ENCODE data around the gene ACACB.
A peak's percentile ranks its signal among the peaks of the same experiment; 100 is the strongest.

ACACB gene

GRCh38 chr12:109286252-109286651 is 169.9 kb downstream of the ACACB start:
- peaks cover 2% of the 10 kb centered on the region; the same call in 1 of the 2 replicates for H3K4me1 ChIP-seq (ENCODE audit: control insufficient read depth, insufficient read depth, low read length)
- H3K27me3 ChIP-seq (ENCODE audit: control insufficient read depth, insufficient read depth, low read length), result no peaks in the 10 kb centered on the region
- H3K36me3 ChIP-seq (ENCODE audit: control insufficient read depth, insufficient read depth, low read length), result no peaks in the 10 kb centered on the region
- no peak overlapping the region for H3K27ac ChIP-seq (ENCODE audit: low read length)
- no peak overlapping the region for H3K4me3 ChIP-seq (ENCODE audit: low read length)
- DNase-seq (ENCODE audit: low read depth, low spot score), result no peak
- H3K9me3 ChIP-seq (ENCODE audit: control insufficient read depth, insufficient read depth, low read length), result no peaks in the 10 kb centered on the region

- H3K27ac ChIP-seq (ENCODE audit: low read length), result no peak overlapping the region
- no peak for DNase-seq (ENCODE audit: low read depth, low spot score)
- H3K27me3 ChIP-seq (ENCODE audit: control insufficient read depth, insufficient read depth, low read length), result no peaks in the 10 kb centered on the region
- no peaks in the 10 kb centered on the region for H3K36me3 ChIP-seq (ENCODE audit: control insufficient read depth, insufficient read depth, low read length)
- no peak overlapping the region for H3K4me3 ChIP-seq (ENCODE audit: low read length)
- peaks cover 2% of the 10 kb centered on the region; the same call in 1 of the 2 replicates for H3K4me1 ChIP-seq (ENCODE audit: control insufficient read depth, insufficient read depth, low read length)
- no peaks in the 10 kb centered on the region for H3K9me3 ChIP-seq (ENCODE audit: control insufficient read depth, insufficient read depth, low read length)
- WGBS (ENCODE audit: insufficient coverage, insufficient read length), result no CpG with 5 or more reads among the region's 4 CpGs
Measured at GRCh38 chr12:109286652-109287051, 170.3 kb downstream of the ACACB start.

- peaks cover 5% of the 10 kb centered on the region; the same call in 1 of the 2 replicates for H3K4me1 ChIP-seq (ENCODE audit: control insufficient read depth, insufficient read depth, low read length)
Measured at GRCh38 chr12:109287181-109287580, 170.8 kb downstream of the ACACB start.

GRCh38 chr12:109287811-109288469 is 171.6 kb downstream of the ACACB start:
- Histone ChIP-seq H3K36me3 (ENCODE audit: control insufficient read depth, insufficient read depth, low read length) (no peaks in the 10 kb centered on the region), H3K27me3 (ENCODE audit: control insufficient read depth, insufficient read depth, low read length) (no peaks in the 10 kb centered on the region), H3K27ac (ENCODE audit: low read length) (no peak overlapping the region), H3K4me3 (ENCODE audit: low read length) (no peak overlapping the region), H3K9me3 (ENCODE audit: control insufficient read depth, insufficient read depth, low read length) (no peaks in the 10 kb centered on the region), H3K4me1 (ENCODE audit: control insufficient read depth, insufficient read depth, low read length) (peaks cover 8% of the 10 kb centered on the region; the same call in 1 of the 2 replicates)
- no peak for DNase-seq (ENCODE audit: low read depth, low spot score)
- WGBS (ENCODE audit: insufficient coverage, insufficient read length), result no CpG with 5 or more reads among the region's 16 CpGs

More at GRCh38 chr12:109287181-109287580, 170.8 kb downstream of the ACACB start:
- no CpG with 5 or more reads among the region's 7 CpGs for WGBS (ENCODE audit: insufficient coverage, insufficient read length)
- Histone ChIP-seq H3K36me3 (ENCODE audit: control insufficient read depth, insufficient read depth, low read length) (no peaks in the 10 kb centered on the region), H3K27ac (ENCODE audit: low read length) (no peak overlapping the region), H3K4me3 (ENCODE audit: low read length) (no peak overlapping the region), H3K27me3 (ENCODE audit: control insufficient read depth, insufficient read depth, low read length) (no peaks in the 10 kb centered on the region), H3K9me3 (ENCODE audit: control insufficient read depth, insufficient read depth, low read length) (no peaks in the 10 kb centered on the region)
- no peak for DNase-seq (ENCODE audit: low read depth, low spot score)

GRCh38 chr12:109288571-109288970 is 172.2 kb downstream of the ACACB start:
- Histone ChIP-seq H3K4me3 (ENCODE audit: low read length) (no peak overlapping the region), H3K27ac (ENCODE audit: low read length) (no peak overlapping the region), H3K4me1 (ENCODE audit: control insufficient read depth, insufficient read depth, low read length) (peaks cover 8% of the 10 kb centered on the region; the same call in 1 of the 2 replicates), H3K27me3 (ENCODE audit: control insufficient read depth, insufficient read depth, low read length) (no peaks in the 10 kb centered on the region), H3K9me3 (ENCODE audit: control insufficient read depth, insufficient read depth, low read length) (no peaks in the 10 kb centered on the region), H3K36me3 (ENCODE audit: control insufficient read depth, insufficient read depth, low read length) (no peaks in the 10 kb centered on the region)
- no CpG with 5 or more reads among the region's 1 CpG for WGBS (ENCODE audit: insufficient coverage, insufficient read length)
- no peak for DNase-seq (ENCODE audit: low read depth, low spot score)

- Histone ChIP-seq H3K36me3 (ENCODE audit: control insufficient read depth, insufficient read depth, low read length) (no peaks in the 10 kb centered on the region), H3K9me3 (ENCODE audit: control insufficient read depth, insufficient read depth, low read length) (no peaks in the 10 kb centered on the region), H3K27me3 (ENCODE audit: control insufficient read depth, insufficient read depth, low read length) (no peaks in the 10 kb centered on the region), H3K4me3 (ENCODE audit: low read length) (no peak overlapping the region), H3K27ac (ENCODE audit: low read length) (no peak overlapping the region), H3K4me1 (ENCODE audit: control insufficient read depth, insufficient read depth, low read length) (peaks cover 8% of the 10 kb centered on the region; the same call in 1 of the 2 replicates)
- no CpG with 5 or more reads among the region's 4 CpGs for WGBS (ENCODE audit: insufficient coverage, insufficient read length)
- no peak for DNase-seq (ENCODE audit: low read depth, low spot score)
Measured at GRCh38 chr12:109289004-109289403, 172.6 kb downstream of the ACACB start.

GRCh38 chr12:109289551-109289950 is 173.2 kb downstream of the ACACB start:
- H3K27me3 ChIP-seq (ENCODE audit: control insufficient read depth, insufficient read depth, low read length), result no peaks in the 10 kb centered on the region
- no peaks in the 10 kb centered on the region for H3K36me3 ChIP-seq (ENCODE audit: control insufficient read depth, insufficient read depth, low read length)
- H3K4me3 ChIP-seq (ENCODE audit: low read length), result no peak overlapping the region
- WGBS (ENCODE audit: insufficient coverage, insufficient read length), result no CpG with 5 or more reads among the region's 6 CpGs
- H3K4me1 ChIP-seq (ENCODE audit: control insufficient read depth, insufficient read depth, low read length), result peaks cover 8% of the 10 kb centered on the region; the same call in 1 of the 2 replicates
- DNase-seq (ENCODE audit: low read depth, low spot score), result no peak
- no peaks in the 10 kb centered on the region for H3K9me3 ChIP-seq (ENCODE audit: control insufficient read depth, insufficient read depth, low read length)
- H3K27ac ChIP-seq (ENCODE audit: low read length), result no peak overlapping the region

GRCh38 chr12:109290061-109290460 is 173.7 kb downstream of the ACACB start:
- Histone ChIP-seq H3K27me3 (ENCODE audit: control insufficient read depth, insufficient read depth, low read length) (no peaks in the 10 kb centered on the region), H3K4me3 (ENCODE audit: low read length) (no peak overlapping the region), H3K27ac (ENCODE audit: low read length) (no peak overlapping the region), H3K4me1 (ENCODE audit: control insufficient read depth, insufficient read depth, low read length) (peaks cover 8% of the 10 kb centered on the region; the same call in 1 of the 2 replicates), H3K9me3 (ENCODE audit: control insufficient read depth, insufficient read depth, low read length) (no peaks in the 10 kb centered on the region), H3K36me3 (ENCODE audit: control insufficient read depth, insufficient read depth, low read length) (no peaks in the 10 kb centered on the region)
- DNase-seq (ENCODE audit: low read depth, low spot score), result no peak
- WGBS (ENCODE audit: insufficient coverage, insufficient read length), result no CpG with 5 or more reads among the region's 18 CpGs

- WGBS (ENCODE audit: insufficient coverage, insufficient read length), result no CpG with 5 or more reads among the region's 15 CpGs
- H3K36me3 ChIP-seq (ENCODE audit: control insufficient read depth, insufficient read depth, low read length), result no peaks in the 10 kb centered on the region
- no peak overlapping the region for H3K4me3 ChIP-seq (ENCODE audit: low read length)
- no peak overlapping the region for H3K27ac ChIP-seq (ENCODE audit: low read length)
- H3K27me3 ChIP-seq (ENCODE audit: control insufficient read depth, insufficient read depth, low read length), result no peaks in the 10 kb centered on the region
- H3K9me3 ChIP-seq (ENCODE audit: control insufficient read depth, insufficient read depth, low read length), result no peaks in the 10 kb centered on the region
- DNase-seq (ENCODE audit: low read depth, low spot score), result no peak
- H3K4me1 ChIP-seq (ENCODE audit: control insufficient read depth, insufficient read depth, low read length), result peaks cover 8% of the 10 kb centered on the region; the same call in 1 of the 2 replicates
Measured at GRCh38 chr12:109291117-109291516, 174.7 kb downstream of the ACACB start.

- Histone ChIP-seq H3K27ac (ENCODE audit: low read length) (no peak overlapping the region), H3K36me3 (ENCODE audit: control insufficient read depth, insufficient read depth, low read length) (no peaks in the 10 kb centered on the region), H3K4me3 (ENCODE audit: low read length) (peak overlapping the region; percentile 10; the same call in 1 of the 2 replicates), H3K4me1 (ENCODE audit: control insufficient read depth, insufficient read depth, low read length) (peaks cover 8% of the 10 kb centered on the region; the same call in 1 of the 2 replicates), H3K27me3 (ENCODE audit: control insufficient read depth, insufficient read depth, low read length) (no peaks in the 10 kb centered on the region), H3K9me3 (ENCODE audit: control insufficient read depth, insufficient read depth, low read length) (no peaks in the 10 kb centered on the region)
- DNase-seq (ENCODE audit: low read depth, low spot score), result peak; percentile 72
- no CpG with 5 or more reads among the region's 31 CpGs for WGBS (ENCODE audit: insufficient coverage, insufficient read length)
Measured at GRCh38 chr12:109291521-109292341, 175.3 kb downstream of the ACACB start.

Measured in iPS DF 6.9 (cell line).